Limb (tissue), 2 donors: ENCODE data around the gene FAM180B.
"Not testable (repeated sequence)": the region's sequence is repeated elsewhere in the genome, so short reads cannot be mapped to it uniquely, and the experiment has no call there.

Source experiments
- DNase-seq, 2 donors: peaks; one replicate each; pipeline ENCODE4 v3.0.0-alpha.2; 2016; ENCODE audit errors: extremely low spot score in 2 of 2

Gene FAM180B

GRCh38 chr11:47586098-47586855, at the start of gene FAM180B:
Gene FAM180B (plus strand): TSS chr11:47586678. CDS start chr11:47586769, 91 bp downstream.
- peak in 1 of 2 donors; percentile 38 for DNase-seq

- DNase-seq, result no peak
Measured at GRCh38 chr11:47536915-47537314, 49.6 kb upstream of the FAM180B start.

GRCh38 chr11:47538741-47539565, 47.5 kb upstream of the FAM180B start:
- DNase-seq, result no peak

GRCh38 chr11:47539681-47540039, 46.8 kb upstream of the FAM180B start:
- DNase-seq, result no peak

- no peak for DNase-seq
Measured at GRCh38 chr11:47541070-47541469, 45.4 kb upstream of the FAM180B start.

GRCh38 chr11:47545298-47545697, 41.2 kb upstream of the FAM180B start:
- DNase-seq, result no peak

GRCh38 chr11:47546274-47546673, 40.2 kb upstream of the FAM180B start:
- not testable (repeated sequence) for DNase-seq

- no peak for DNase-seq
Measured at GRCh38 chr11:47550288-47551047, 36.0 kb upstream of the FAM180B start.

- DNase-seq, result no peak
Measured at GRCh38 chr11:47551086-47551485, 35.4 kb upstream of the FAM180B start.

GRCh38 chr11:47552056-47552565, 34.4 kb upstream of the FAM180B start:
- no peak for DNase-seq

- peak; percentile 93 to 96 for DNase-seq
Measured at GRCh38 chr11:47552566-47553405, 33.7 kb upstream of the FAM180B start, which contains the start of gene CELF1. Gene CELF1 (minus strand): TSS chr11:47553132. CDS start chr11:47499523, 53,609 bp downstream.

- DNase-seq, result peak in 1 of 2 donors; percentile 40
Measured at GRCh38 chr11:47553406-47553743, 33.1 kb upstream of the FAM180B start.

GRCh38 chr11:47557004-47557403, 29.5 kb upstream of the FAM180B start:
- DNase-seq, result not testable (repeated sequence)

GRCh38 chr11:47558695-47559094, 27.8 kb upstream of the FAM180B start:
- no peak for DNase-seq

GRCh38 chr11:47560426-47560825, 26.1 kb upstream of the FAM180B start:
- no peak for DNase-seq

- not testable (repeated sequence) for DNase-seq
Measured at GRCh38 chr11:47562393-47562792, 24.1 kb upstream of the FAM180B start.

- not testable (repeated sequence) for DNase-seq
Measured at GRCh38 chr11:47564366-47564765, 22.1 kb upstream of the FAM180B start.

- DNase-seq, result no peak
Measured at GRCh38 chr11:47564933-47565339, 21.5 kb upstream of the FAM180B start.

- DNase-seq, result peak; percentile 42 to 81
Measured at GRCh38 chr11:47565340-47566148, 20.9 kb upstream of the FAM180B start, which contains the start of gene PTPMT1. Gene PTPMT1 (plus strand): TSS chr11:47565599. CDS start chr11:47565623, 24 bp downstream.
